NCI-H187 (cell line): ENCODE results near the gene RORB.

Experiments
- DNase-seq, 2 experiments: peaks; one replicate each; lab custom pipeline; 2025; lab: John Stamatoyannopoulos, UW

Gene RORB

GRCh38 chr9:74598874-74599273 is 101.7 kb downstream of the RORB start:
- no peak for DNase-seq

GRCh38 chr9:74609671-74610405 is 112.7 kb downstream of the RORB start:
- no peak for DNase-seq

- no peak for DNase-seq
Observed at GRCh38 chr9:74610523-74611061, 113.5 kb downstream of the RORB start.

DNA sequence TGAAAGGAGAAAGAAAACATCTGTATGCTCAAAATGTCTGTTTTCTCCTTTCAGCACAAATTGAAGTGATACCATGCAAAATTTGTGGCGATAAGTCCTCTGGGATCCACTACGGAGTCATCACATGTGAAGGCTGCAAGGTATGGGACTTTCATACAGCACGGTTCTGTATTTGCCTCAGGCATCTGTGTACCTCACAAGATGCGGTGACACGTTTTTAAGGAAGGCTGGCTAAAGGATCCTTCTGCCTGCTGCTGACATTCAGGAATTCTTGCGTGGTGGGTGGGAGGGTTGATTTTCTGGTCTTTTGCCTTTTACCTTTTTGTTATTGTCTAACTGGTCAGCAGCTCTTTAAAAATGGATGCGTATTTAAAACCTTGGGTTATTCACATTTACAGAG is 133.1 kb downstream of the RORB start:
- DNase-seq: no peak

- DNase-seq: no peak
Observed at GRCh38 chr9:74639112-74639511, 142.0 kb downstream of the RORB start.

GRCh38 chr9:74642376-74642775 is 145.2 kb downstream of the RORB start:
- DNase-seq: no peak

DNA sequence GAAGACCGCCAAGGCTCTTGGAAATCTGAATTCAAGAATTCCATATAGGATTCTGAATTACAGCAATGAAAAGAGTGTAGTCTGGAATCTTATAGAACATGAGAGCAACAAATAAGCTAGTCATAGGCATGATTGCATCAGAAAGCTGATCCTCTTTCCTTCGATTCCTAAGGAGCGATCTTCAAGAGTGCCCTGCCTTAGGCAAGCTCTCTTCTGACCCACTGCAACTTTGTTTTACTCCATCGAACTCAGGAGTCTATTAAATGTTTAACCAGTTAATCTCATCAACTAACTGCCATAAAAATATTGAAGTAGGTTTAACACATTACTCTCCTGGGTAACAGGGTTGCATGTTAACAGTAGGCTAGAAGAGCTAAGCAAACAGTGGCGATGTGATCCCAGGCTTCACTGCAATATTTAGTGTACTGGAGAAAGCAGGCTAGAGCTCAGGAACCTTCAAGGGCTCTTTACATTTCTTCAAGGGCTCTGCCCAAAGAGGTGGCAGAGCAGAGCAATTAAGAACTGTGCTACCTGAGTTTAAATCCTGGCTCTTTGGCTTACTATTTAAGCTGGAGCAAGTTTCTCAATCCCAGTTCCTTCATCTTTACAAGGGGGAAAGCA is 146.3 kb downstream of the RORB start:
- peak; percentile 14 to 31 for DNase-seq

DNA sequence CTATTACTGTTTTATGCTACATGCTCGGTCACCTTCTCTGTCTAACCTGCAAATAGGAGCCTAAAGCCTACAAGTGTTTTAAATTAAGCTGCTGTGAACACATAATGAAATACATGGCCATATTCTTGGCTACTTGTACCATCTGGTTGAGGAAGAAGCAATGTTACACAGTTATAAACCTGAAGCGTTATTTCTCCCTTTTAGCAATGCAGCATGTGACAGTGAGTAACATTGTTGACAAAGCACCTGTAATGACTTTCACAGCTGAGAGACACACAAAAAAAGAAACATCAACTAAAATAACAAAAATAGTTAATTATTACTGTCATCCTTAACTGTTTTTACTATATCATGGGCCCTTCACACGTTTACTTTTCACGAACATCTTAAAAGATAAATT is 146.9 kb downstream of the RORB start:
- DNase-seq: no peak

DNA sequence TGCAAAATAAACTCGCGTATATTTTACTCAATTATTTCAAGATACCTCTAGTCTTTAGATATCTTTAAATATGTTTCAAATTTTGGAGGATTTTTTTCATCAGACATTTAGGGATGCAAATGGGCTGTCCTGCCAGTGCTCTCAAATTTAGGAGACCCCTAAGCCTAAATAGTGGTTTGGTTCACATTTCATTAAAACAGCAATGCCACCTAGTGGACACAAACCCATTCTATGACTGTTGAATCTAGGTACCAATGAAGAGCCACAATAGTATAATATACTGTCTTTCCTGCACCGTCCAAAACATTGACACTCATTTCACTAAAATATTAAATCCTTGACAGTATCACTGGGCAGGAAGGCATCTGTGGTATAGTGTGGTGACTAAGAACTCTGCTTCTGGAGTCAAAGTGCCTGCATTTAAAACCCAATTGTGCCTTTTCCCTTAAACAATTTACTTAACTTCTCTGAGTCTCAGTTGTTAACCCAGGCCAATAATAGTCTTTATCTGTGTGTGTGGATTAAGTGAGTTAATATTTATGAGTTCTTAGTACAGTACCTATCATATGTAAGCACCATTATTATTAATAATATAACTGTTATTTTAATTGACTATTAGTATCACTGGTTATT is 148.0 kb downstream of the RORB start:
- no peak for DNase-seq

GRCh38 chr9:74653410-74654080 is 156.4 kb downstream of the RORB start:
- DNase-seq: no peak

- DNase-seq: no peak
Observed at GRCh38 chr9:74662674-74663073, 165.5 kb downstream of the RORB start.

DNA sequence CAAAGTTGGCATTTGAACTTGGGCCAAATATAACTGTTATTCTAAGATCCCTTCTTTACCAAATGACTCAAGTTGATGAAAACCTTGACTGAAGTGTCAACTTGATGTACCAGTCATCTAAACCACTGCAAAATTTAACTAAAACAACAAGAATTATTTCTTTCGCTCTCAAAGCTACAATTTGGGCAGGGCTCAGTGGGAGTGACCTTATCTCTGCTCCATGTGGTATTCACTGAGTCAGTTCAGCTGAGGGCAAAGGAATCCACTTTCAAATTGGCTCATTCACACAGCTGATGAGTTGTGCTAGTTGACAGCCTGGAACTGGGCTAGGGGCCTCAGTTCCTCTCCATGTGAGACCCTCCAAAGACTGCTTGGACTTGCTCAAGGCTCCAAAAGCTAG is 166.3 kb downstream of the RORB start:
- DNase-seq: no peak

DNA sequence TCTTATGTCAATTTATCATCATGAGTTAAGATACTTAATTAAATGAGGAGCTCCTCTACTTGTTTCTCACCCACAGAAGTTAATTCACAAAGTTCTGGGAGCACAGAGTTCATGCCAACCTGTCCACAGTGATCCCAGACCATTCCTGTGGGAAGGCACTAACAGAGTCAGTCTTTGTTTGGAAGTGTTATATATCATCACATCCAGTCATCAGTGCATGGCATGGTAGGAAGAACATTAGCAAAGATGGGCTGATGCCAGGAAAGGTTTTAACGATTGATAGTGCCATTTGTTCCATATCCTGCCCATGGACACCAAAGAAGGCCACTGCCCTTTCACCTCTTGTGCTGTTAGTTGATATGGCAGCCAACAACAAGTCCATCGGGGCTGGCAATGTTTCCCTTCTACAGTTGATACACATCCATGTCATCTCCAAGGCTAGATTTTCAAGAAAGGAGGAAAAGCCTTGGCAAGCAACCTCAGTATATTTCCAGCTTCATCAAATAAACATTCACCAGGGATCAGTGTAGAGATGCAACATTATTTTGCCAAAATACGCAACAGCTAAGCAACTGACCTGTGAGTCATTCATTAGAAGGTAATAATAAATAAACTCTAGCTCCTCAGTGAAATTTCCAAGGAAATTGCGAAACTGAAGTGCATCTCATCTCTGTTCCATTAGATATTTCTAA is 169.6 kb downstream of the RORB start:
- DNase-seq: no peak

GRCh38 chr9:74672237-74672636 is 175.1 kb downstream of the RORB start:
- DNase-seq: no peak

GRCh38 chr9:74674077-74674476 is 176.9 kb downstream of the RORB start:
- DNase-seq: no peak

DNA sequence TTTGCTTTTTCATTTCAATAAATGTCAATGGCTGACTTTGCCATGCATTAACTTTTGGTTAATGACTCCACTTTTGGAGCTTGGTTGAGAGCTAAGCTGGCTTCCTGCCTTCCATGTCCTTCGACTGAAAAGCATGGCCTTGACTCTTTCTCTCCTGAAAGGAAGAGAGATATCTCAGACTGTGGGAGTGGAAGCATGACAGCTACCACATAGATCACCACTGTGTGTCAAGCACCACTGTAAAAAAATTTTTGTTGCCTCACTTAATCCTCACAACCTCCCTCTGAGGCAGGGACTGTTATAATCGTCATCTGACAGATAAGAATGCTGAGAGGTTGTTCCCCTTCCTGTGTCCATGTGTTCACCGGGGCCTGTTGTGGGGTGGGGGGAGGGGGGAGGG is 184.8 kb downstream of the RORB start:
- DNase-seq: no peak

- no peak for DNase-seq
Observed at GRCh38 chr9:74683322-74683721, 186.2 kb downstream of the RORB start.

- DNase-seq: no peak
Observed at GRCh38 chr9:74691058-74691457, 193.9 kb downstream of the RORB start.

DNA sequence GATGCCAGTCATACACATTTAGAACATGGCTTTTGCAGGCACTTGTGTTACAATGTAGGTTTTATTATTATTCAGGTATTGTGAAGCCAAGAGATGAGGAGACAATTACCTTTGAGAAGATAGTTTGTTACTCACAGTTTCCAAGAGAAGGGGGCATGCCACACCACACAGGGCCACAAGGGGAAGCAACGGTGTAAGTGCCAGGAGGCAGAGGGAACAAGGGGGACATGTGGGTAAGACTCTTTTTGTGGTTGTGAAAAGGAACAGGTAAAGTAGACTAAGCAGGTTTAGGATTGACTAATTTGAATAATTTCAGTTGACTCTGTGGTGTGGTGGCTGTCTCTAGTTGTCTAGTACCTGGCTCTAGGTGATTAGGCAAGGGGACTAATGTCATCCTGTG is 199.4 kb downstream of the RORB start:
- no peak for DNase-seq

GRCh38 chr9:74697535-74697934 is 200.4 kb downstream of the RORB start:
- no peak for DNase-seq

GRCh38 chr9:74711341-74711740 is 214.2 kb downstream of the RORB start:
- no peak for DNase-seq

DNA sequence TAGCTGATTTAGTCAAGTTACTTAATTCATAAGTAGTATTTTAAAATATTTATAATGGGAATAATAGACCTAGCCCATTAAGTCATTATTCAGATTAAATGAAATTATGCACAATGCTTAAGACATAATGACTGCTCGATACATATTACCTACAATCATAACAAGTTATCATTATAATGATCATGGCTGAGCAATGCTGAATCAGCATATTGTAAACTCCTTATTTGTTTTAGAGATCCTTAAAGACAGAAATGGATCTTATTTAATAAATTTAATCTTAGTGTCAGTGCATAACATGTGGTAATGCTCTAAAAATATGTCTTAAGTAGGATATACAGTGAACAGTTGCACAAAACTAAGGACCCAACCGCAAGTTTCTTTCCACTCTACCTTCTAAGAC is 221.6 kb downstream of the RORB start:
- no peak for DNase-seq
